Sigmoid colon (tissue), 7 donors: ENCODE measurements around the gene RIPK4. TPM values are rescaled to one million over a fixed set of nuclear protein-coding genes. Genes with fewer than 3 reads are reported as not detected.
A peak's percentile ranks its signal among the peaks of the same experiment; 100 is the strongest.

Source experiments
- DNase-seq: peaks from one replicate; pipeline ENCODE4 v3.0.0-alpha.2; 2019
- H3K27ac ChIP-seq, 4 donors: fragments of 200-600 bp; sonication (generic); one replicate each; pipeline ENCODE4 v1.5.1; 2016 to 2019; ENCODE audit warnings: mild to moderate bottlenecking in 1 of 4
- H3K27me3 ChIP-seq, 3 donors: fragments of 200-600 bp; sonication (generic); one replicate each; pipeline ENCODE4 v1.5.1; 2019; ENCODE audit warnings: mild to moderate bottlenecking in 1 of 3
- H3K36me3 ChIP-seq, 4 donors: fragments of 200-600 bp; sonication (generic); one replicate each; pipeline ENCODE4 v1.5.1; 2016 to 2019
- H3K4me1 ChIP-seq, 4 donors: fragments of 200-600 bp; sonication (generic); one replicate each; pipeline ENCODE4 v1.5.1; 2017 to 2019
- H3K4me3 ChIP-seq, 4 donors: fragments of 200-600 bp; sonication (generic); one replicate each; pipeline ENCODE4 v1.5.1; 2017 to 2019; ENCODE audit warnings: mild to moderate bottlenecking in 2 of 4, moderate library complexity in 1 of 4
- H3K9me3 ChIP-seq, 4 donors: fragments of 200-600 bp in 3 of 4; sonication (generic) in 3 of 4; one replicate each; pipeline versions ENCODE4 v1.5.1 to v1.6.1; 2013 to 2019
- CTCF ChIP-seq, 4 experiments: fragments of 450-650 bp in 3 of 4; fragments of 200-600 bp in 1 of 4; IDR thresholded peaks; one replicate each; pipeline ENCODE4 v1.5.1; 2016 to 2019; ENCODE audit warnings: antibody characterized with exemption in 4 of 4, mild to moderate bottlenecking in 3 of 4, moderate library complexity in 2 of 4
- EP300 ChIP-seq, 4 donors: sonication (generic); formaldehyde crosslinking; IDR thresholded peaks; one replicate each; pipeline ENCODE4 v1.6.1; 2017; ENCODE audit warnings: antibody characterized with exemption in 4 of 4
- POLR2A ChIP-seq, 2 donors: fragments of 450-650 bp; IDR thresholded peaks; one replicate each; pipeline ENCODE4 v1.6.1; 2016; ENCODE audit warnings: antibody characterized with exemption in 2 of 2, mild to moderate bottlenecking in 2 of 2, moderate library complexity in 2 of 2
- POLR2AphosphoS5 ChIP-seq, 4 donors: sonication (generic); formaldehyde crosslinking; IDR thresholded peaks; one replicate each; pipeline ENCODE4 v1.6.1; 2017; ENCODE audit warnings: antibody characterized with exemption in 4 of 4
- WGBS, 2 donors: extraction: QIAGEN DNeasy Blood & Tissue Kit; methylation state at CpG; one replicate each; pipeline ENCODE4 v1.1.7; 2013; 5-methylcytosine and 5-hydroxymethylcytosine counted together
- intact Hi-C: fragments of 100-400 bp; cut with DNase I; formaldehyde crosslinking; loops from one replicate; pipeline ENCODE4 v1.15.1; 2023
- polyA plus RNA-seq, 3 donors: library from polyadenylated mRNA; stranded (reverse); fragments of 200-250 nt; gene quantifications; one replicate each; pipeline ENCODE4 v1.2.3, GENCODE V29; 2013
- total RNA-seq, 4 donors: library from RNA; depleted of rRNA; stranded (reverse); fragments of >200 nt; gene quantifications; one replicate each; pipeline ENCODE4 v1.1.0, GENCODE V29; 2016
- donor health status: healthy with polysubstance abuse.
- donor health status: Bipolar disorder and iron deficiency.
- donor health status: healthy.

RIPK4 gene
- total and polyA plus RNA-seq, 7 donors, result under 0.01 to 7.8 (median 0.54) TPM

- Histone ChIP-seq H3K9me3 (no peaks in the 10 kb centered on the region), H3K27ac (no peak overlapping the region), H3K4me1 (peaks cover 0 to 38% (median 26%) of the 10 kb centered on the region in 4 donors), H3K36me3 (no peaks in the 10 kb centered on the region), H3K4me3 (no peak overlapping the region), H3K27me3 (peaks cover 46 to 90% (median 74%) of the 10 kb centered on the region in 3 donors)
- 53 to 78% methylated on average over 21 of the region's 21 CpGs for WGBS, 2 donors
- DNase-seq, result no peak
- intact Hi-C loops, result no loop called here
- no peak for TF ChIP-seq POLR2A (IDR thresholded peaks at IDR 0.05)
- TF ChIP-seq POLR2AphosphoS5 (IDR thresholded peaks at IDR 0.05), result no peak
- TF ChIP-seq EP300 (IDR thresholded peaks at IDR 0.05), result no peak
- no peak for TF ChIP-seq CTCF (IDR thresholded peaks at IDR 0.05)
Measured at GRCh38 chr21:41763398-41763931, 3.4 kb downstream of the RIPK4 start.

- intact Hi-C loops, result no loop called here
- 45 to 85% methylated on average over 16 of the region's 16 CpGs for WGBS, 2 donors
- H3K27ac ChIP-seq, result no peak overlapping the region
- TF ChIP-seq CTCF (IDR thresholded peaks at IDR 0.05), result no peak
- TF ChIP-seq EP300 (IDR thresholded peaks at IDR 0.05), result no peak
- no peak for TF ChIP-seq POLR2AphosphoS5 (IDR thresholded peaks at IDR 0.05)
- TF ChIP-seq POLR2A (IDR thresholded peaks at IDR 0.05), result no peak
- no peaks in the 10 kb centered on the region for H3K9me3 ChIP-seq
- H3K4me3 ChIP-seq, result no peak overlapping the region
- no peak for DNase-seq
- peaks cover 0 to 31% (median 19%) of the 10 kb centered on the region in 4 donors for H3K4me1 ChIP-seq
- peaks cover 41 to 85% (median 66%) of the 10 kb centered on the region in 3 donors for H3K27me3 ChIP-seq
- H3K36me3 ChIP-seq, result no peaks in the 10 kb centered on the region
Measured at GRCh38 chr21:41762753-41763152, 4.1 kb downstream of the RIPK4 start.

GRCh38 chr21:41761934-41762635 lies 4.8 kb downstream of the RIPK4 start:
- intact Hi-C loops, result no loop called here

GRCh38 chr21:41761211-41761933 lies 5.5 kb downstream of the RIPK4 start:
- DNase-seq, result peak; percentile 75
- Histone ChIP-seq H3K9me3 (no peaks in the 10 kb centered on the region), H3K36me3 (no peaks in the 10 kb centered on the region), H3K4me3 (no peak overlapping the region), H3K27ac (peak overlapping the region; percentile 32 to 59 (median 44)), H3K4me1 (peaks cover 0 to 19% (median 10%) of the 10 kb centered on the region in 4 donors), H3K27me3 (peaks cover 27 to 71% (median 53%) of the 10 kb centered on the region in 3 donors)
- 18 to 73% methylated on average over 22 of the region's 22 CpGs for WGBS, 2 donors
- intact Hi-C loops, result no loop called here
- TF ChIP-seq POLR2A (IDR thresholded peaks at IDR 0.05) (no peak), CTCF (IDR thresholded peaks at IDR 0.05) (no peak), EP300 (IDR thresholded peaks at IDR 0.05) (no peak), POLR2AphosphoS5 (IDR thresholded peaks at IDR 0.05) (no peak)

More at GRCh38 chr21:41761934-41762635, 4.8 kb downstream of the RIPK4 start:
- Histone ChIP-seq H3K27me3 (peaks cover 35 to 78% (median 60%) of the 10 kb centered on the region in 3 donors), H3K9me3 (no peaks in the 10 kb centered on the region), H3K36me3 (no peaks in the 10 kb centered on the region), H3K4me1 (peaks cover 0 to 26% (median 17%) of the 10 kb centered on the region in 4 donors), H3K4me3 (no peak overlapping the region), H3K27ac (peak overlapping the region; percentile 32 to 59 (median 44))
- TF ChIP-seq EP300 (IDR thresholded peaks at IDR 0.05) (no peak), POLR2AphosphoS5 (IDR thresholded peaks at IDR 0.05) (no peak), CTCF (IDR thresholded peaks at IDR 0.05) (no peak), POLR2A (IDR thresholded peaks at IDR 0.05) (no peak)
- WGBS, 2 donors, result 30 to 77% methylated on average over 22 of the region's 22 CpGs
- no peak for DNase-seq
